ENCODE measurements around the gene ITPK1.

- TF ChIP-seq TAF1 (IDR thresholded peaks at IDR 0.05; ENCODE audit: borderline replicate concordance, insufficient read depth, low read length) = no peak
- TF ChIP-seq POLR2AphosphoS5 (IDR thresholded peaks at IDR 0.05; ENCODE audit: low read depth, low read length) = no peak
Measured at GRCh38 chr14:93048843-93049242, 66.9 kb downstream of the ITPK1 start.

Data from PFSK-1 (cell line).